ENCODE results near the gene PCK2. TPM values are rescaled to one million over a fixed set of nuclear protein-coding genes. Genes with fewer than 3 reads are reported as not detected.

The PCK2 gene
- polyA plus RNA-seq, 2 of the 4 experiments (the other 2 are of a cell fraction): 16.9 to 60.2 TPM

- no peak for FAIRE-seq
- CTCF ChIA-PET: interaction anchor here (0.9 to 12.6 kb wide), 5 partner anchors 10 to 145 kb away, joined by 3 to 168 read pairs (median 3); partner anchors contain the start of genes EMC9 and IRF9
- Histone ChIP-seq H3K4me1 (peaks cover 6% of the 10 kb centered on the region; the same call in 2 of the 3 replicates), H3K9me3 (no peaks in the 10 kb centered on the region), H3K4me3 (no peak overlapping the region), H3K27ac (no peak overlapping the region), H3K4me2 (no peak overlapping the region)
- POLR2A ChIA-PET: interaction anchor here (1.5 to 2.1 kb wide), 2 partner anchors 9 to 62 kb away, joined by 3 to 6 read pairs; partner anchors contain the start of genes CHMP4A and IRF9
- ATAC-seq: no peak
- TF ChIP-seq ZNF302 (CRISPR knock-in tag; IDR thresholded peaks at IDR 0.05) (no peak), EP300 (IDR thresholded peaks at IDR 0.05) (no peak), RARB (CRISPR knock-in tag; IDR thresholded peaks at IDR 0.05) (no peak), POLR2A (IDR thresholded peaks at IDR 0.05; ENCODE audit: low read length) (no peak), CEBPB (IDR thresholded peaks at IDR 0.05) (no peak), REST (IDR thresholded peaks at IDR 0.05) (no peak), JUN (IDR thresholded peaks at IDR 0.05) (no peak), ELK1 (IDR thresholded peaks at IDR 0.05; ENCODE audit: low read depth, low read length) (no peak), NFE2L2 (conservative IDR thresholded peaks at IDR 0.05; ENCODE audit: low read length) (no peak), ESRRA (IDR thresholded peaks at IDR 0.05; ENCODE audit: borderline replicate concordance, low read length) (no peak)
- 91% methylated on average over 12 of the region's 16 CpGs for WGBS (ENCODE audit: missing lambda C conversion rate)
- DNase-seq (ENCODE audit: low read depth in 1 of 2, low spot score in 1 of 2): no peak
Measured at GRCh38 chr14:24151404-24152080, 57.4 kb downstream of the PCK2 start.

Other genes with a start within 250 kb of the PCK2 start
- gene DHRS4, start 140.5 kb upstream of the PCK2 start, polyA plus RNA-seq (2011; rRNA removed): 26.5 and 28.5 TPM in 2 replicates
- 60.9 to 64.8 TPM (median 62.7 TPM) in 3 replicates for gene DHRS4, start 140.5 kb upstream of the PCK2 start, polyA plus RNA-seq (2017; fragmentation: RNase III; extraction: RNeasy Plus Mini Kit Qiagen cat#74134 plus additional on column Dnase treatment)
- 18.8 and 23.4 TPM in 2 replicates for gene DHRS4L2, start 105.4 kb upstream of the PCK2 start, polyA plus RNA-seq (2011; rRNA removed)
- gene DHRS4L2, start 105.4 kb upstream of the PCK2 start, polyA plus RNA-seq (2017; fragmentation: RNase III; extraction: RNeasy Plus Mini Kit Qiagen cat#74134 plus additional on column Dnase treatment): 25.6 to 28.1 TPM (median 27.0 TPM) in 3 replicates
- gene CARMIL3, start 42.3 kb upstream of the PCK2 start, polyA plus RNA-seq (2011; rRNA removed): 0.45 and 0.79 TPM in 2 replicates
- 0.60 to 0.98 TPM (median 0.94 TPM) in 3 replicates for gene CARMIL3, start 42.3 kb upstream of the PCK2 start, polyA plus RNA-seq (2017; fragmentation: RNase III; extraction: RNeasy Plus Mini Kit Qiagen cat#74134 plus additional on column Dnase treatment)
- not detected in 2 replicates for gene CPNE6, start 22.7 kb upstream of the PCK2 start, polyA plus RNA-seq (2011; rRNA removed)
- gene CPNE6, start 22.7 kb upstream of the PCK2 start, polyA plus RNA-seq (2017; fragmentation: RNase III; extraction: RNeasy Plus Mini Kit Qiagen cat#74134 plus additional on column Dnase treatment): not detected in 3 replicates
- gene DCAF11, start 20.5 kb downstream of the PCK2 start, polyA plus RNA-seq (2011; rRNA removed): 27.9 and 30.2 TPM in 2 replicates
- 22.2 to 31.4 TPM (median 30.7 TPM) in 3 replicates for gene DCAF11, start 20.5 kb downstream of the PCK2 start, polyA plus RNA-seq (2017; fragmentation: RNase III; extraction: RNeasy Plus Mini Kit Qiagen cat#74134 plus additional on column Dnase treatment)
- gene NRL, start 20.6 kb downstream of the PCK2 start, polyA plus RNA-seq (2011; rRNA removed): 0.86 and 0.97 TPM in 2 replicates
- 0.84 to 0.93 TPM (median 0.88 TPM) in 3 replicates for gene NRL, start 20.6 kb downstream of the PCK2 start, polyA plus RNA-seq (2017; fragmentation: RNase III; extraction: RNeasy Plus Mini Kit Qiagen cat#74134 plus additional on column Dnase treatment)
- gene FITM1, start 36.3 kb downstream of the PCK2 start, polyA plus RNA-seq (2011; rRNA removed): 0.06 TPM in 1 of 2 replicates, not detected in the other
- gene FITM1, start 36.3 kb downstream of the PCK2 start, polyA plus RNA-seq (2017; fragmentation: RNase III; extraction: RNeasy Plus Mini Kit Qiagen cat#74134 plus additional on column Dnase treatment): 0.36 TPM in 1 of 3 replicates, not detected in the others
- 77.3 and 83.6 TPM in 2 replicates for gene PSME1, start 41.9 kb downstream of the PCK2 start, polyA plus RNA-seq (2011; rRNA removed)
- gene PSME1, start 41.9 kb downstream of the PCK2 start, polyA plus RNA-seq (2017; fragmentation: RNase III; extraction: RNeasy Plus Mini Kit Qiagen cat#74134 plus additional on column Dnase treatment): 124 to 139 TPM (median 134 TPM) in 3 replicates
- 20.7 and 21.5 TPM in 2 replicates for gene EMC9, start 47.3 kb downstream of the PCK2 start, polyA plus RNA-seq (2011; rRNA removed)
- 46.5 to 51.7 TPM (median 48.5 TPM) in 3 replicates for gene EMC9, start 47.3 kb downstream of the PCK2 start, polyA plus RNA-seq (2017; fragmentation: RNase III; extraction: RNeasy Plus Mini Kit Qiagen cat#74134 plus additional on column Dnase treatment)
- gene PSME2, start 52.3 kb downstream of the PCK2 start, polyA plus RNA-seq (2011; rRNA removed): 137 and 168 TPM in 2 replicates
- gene PSME2, start 52.3 kb downstream of the PCK2 start, polyA plus RNA-seq (2017; fragmentation: RNase III; extraction: RNeasy Plus Mini Kit Qiagen cat#74134 plus additional on column Dnase treatment): 144 to 193 TPM (median 161 TPM) in 3 replicates
- 5.7 and 19.1 TPM in 2 replicates for gene RNF31, start 53.2 kb downstream of the PCK2 start, polyA plus RNA-seq (2011; rRNA removed)
- 20.2 to 25.3 TPM (median 20.8 TPM) in 3 replicates for gene RNF31, start 53.2 kb downstream of the PCK2 start, polyA plus RNA-seq (2017; fragmentation: RNase III; extraction: RNeasy Plus Mini Kit Qiagen cat#74134 plus additional on column Dnase treatment)
- 23.1 and 30.2 TPM in 2 replicates for gene IRF9, start 67.0 kb downstream of the PCK2 start, polyA plus RNA-seq (2011; rRNA removed)
- 14.4 to 24.2 TPM (median 19.0 TPM) in 3 replicates for gene IRF9, start 67.0 kb downstream of the PCK2 start, polyA plus RNA-seq (2017; fragmentation: RNase III; extraction: RNeasy Plus Mini Kit Qiagen cat#74134 plus additional on column Dnase treatment)
- 1.9 and 2.8 TPM in 2 replicates for gene REC8, start 77.8 kb downstream of the PCK2 start, polyA plus RNA-seq (2011; rRNA removed)
- 4.2 to 5.1 TPM (median 4.4 TPM) in 3 replicates for gene REC8, start 77.8 kb downstream of the PCK2 start, polyA plus RNA-seq (2017; fragmentation: RNase III; extraction: RNeasy Plus Mini Kit Qiagen cat#74134 plus additional on column Dnase treatment)
- gene IPO4, start 94.5 kb downstream of the PCK2 start, polyA plus RNA-seq (2011; rRNA removed): 37.1 and 45.3 TPM in 2 replicates
- gene IPO4, start 94.5 kb downstream of the PCK2 start, polyA plus RNA-seq (2017; fragmentation: RNase III; extraction: RNeasy Plus Mini Kit Qiagen cat#74134 plus additional on column Dnase treatment): 86.1 to 95.8 TPM (median 91.7 TPM) in 3 replicates
- gene TM9SF1, start 101.1 kb downstream of the PCK2 start, polyA plus RNA-seq (2011; rRNA removed): 48.0 and 74.9 TPM in 2 replicates
- gene TM9SF1, start 101.1 kb downstream of the PCK2 start, polyA plus RNA-seq (2017; fragmentation: RNase III; extraction: RNeasy Plus Mini Kit Qiagen cat#74134 plus additional on column Dnase treatment): 51.5 to 62.2 TPM (median 60.1 TPM) in 3 replicates
- 0.09 TPM in 1 of 2 replicates, not detected in the other for gene TSSK4, start 111.4 kb downstream of the PCK2 start, polyA plus RNA-seq (2011; rRNA removed)
- 0.13 TPM in 1 of 3 replicates, not detected in the others for gene TSSK4, start 111.4 kb downstream of the PCK2 start, polyA plus RNA-seq (2017; fragmentation: RNase III; extraction: RNeasy Plus Mini Kit Qiagen cat#74134 plus additional on column Dnase treatment)
- 74.9 and 102 TPM in 2 replicates for gene CHMP4A, start 119.2 kb downstream of the PCK2 start, polyA plus RNA-seq (2011; rRNA removed)
- gene CHMP4A, start 119.2 kb downstream of the PCK2 start, polyA plus RNA-seq (2017; fragmentation: RNase III; extraction: RNeasy Plus Mini Kit Qiagen cat#74134 plus additional on column Dnase treatment): 112 to 124 TPM (median 117 TPM) in 3 replicates
- gene MDP1, start 121.8 kb downstream of the PCK2 start, polyA plus RNA-seq (2011; rRNA removed): 31.8 and 38.6 TPM in 2 replicates
- gene MDP1, start 121.8 kb downstream of the PCK2 start, polyA plus RNA-seq (2017; fragmentation: RNase III; extraction: RNeasy Plus Mini Kit Qiagen cat#74134 plus additional on column Dnase treatment): 21.0 to 21.6 TPM (median 21.4 TPM) in 3 replicates
- gene NEDD8, start 138.1 kb downstream of the PCK2 start, polyA plus RNA-seq (2011; rRNA removed): 381 and 433 TPM in 2 replicates
- gene NEDD8, start 138.1 kb downstream of the PCK2 start, polyA plus RNA-seq (2017; fragmentation: RNase III; extraction: RNeasy Plus Mini Kit Qiagen cat#74134 plus additional on column Dnase treatment): 561 to 594 TPM (median 589 TPM) in 3 replicates
- 91.7 and 108 TPM in 2 replicates for gene GMPR2, start 138.6 kb downstream of the PCK2 start, polyA plus RNA-seq (2011; rRNA removed)
- gene GMPR2, start 138.6 kb downstream of the PCK2 start, polyA plus RNA-seq (2017; fragmentation: RNase III; extraction: RNeasy Plus Mini Kit Qiagen cat#74134 plus additional on column Dnase treatment): 64.8 to 71.2 TPM (median 70.0 TPM) in 3 replicates
- gene TINF2, start 148.3 kb downstream of the PCK2 start, polyA plus RNA-seq (2011; rRNA removed): 51.3 and 73.0 TPM in 2 replicates
- 33.1 to 44.5 TPM (median 38.5 TPM) in 3 replicates for gene TINF2, start 148.3 kb downstream of the PCK2 start, polyA plus RNA-seq (2017; fragmentation: RNase III; extraction: RNeasy Plus Mini Kit Qiagen cat#74134 plus additional on column Dnase treatment)
- 0.61 and 1.7 TPM in 2 replicates for gene TGM1, start 168.9 kb downstream of the PCK2 start, polyA plus RNA-seq (2011; rRNA removed)
- gene TGM1, start 168.9 kb downstream of the PCK2 start, polyA plus RNA-seq (2017; fragmentation: RNase III; extraction: RNeasy Plus Mini Kit Qiagen cat#74134 plus additional on column Dnase treatment): 1.3 to 1.8 TPM (median 1.4 TPM) in 3 replicates
- gene RABGGTA, start 177.3 kb downstream of the PCK2 start, polyA plus RNA-seq (2011; rRNA removed): 18.6 and 22.4 TPM in 2 replicates
- gene RABGGTA, start 177.3 kb downstream of the PCK2 start, polyA plus RNA-seq (2017; fragmentation: RNase III; extraction: RNeasy Plus Mini Kit Qiagen cat#74134 plus additional on column Dnase treatment): 17.2 to 23.1 TPM (median 21.9 TPM) in 3 replicates
- 17.4 and 17.9 TPM in 2 replicates for gene DHRS1, start 205.5 kb downstream of the PCK2 start, polyA plus RNA-seq (2011; rRNA removed)
- 13.8 to 15.2 TPM (median 15.1 TPM) in 3 replicates for gene DHRS1, start 205.5 kb downstream of the PCK2 start, polyA plus RNA-seq (2017; fragmentation: RNase III; extraction: RNeasy Plus Mini Kit Qiagen cat#74134 plus additional on column Dnase treatment)
- gene NOP9, start 205.5 kb downstream of the PCK2 start, polyA plus RNA-seq (2011; rRNA removed): 16.5 and 23.6 TPM in 2 replicates
- 23.0 to 24.5 TPM (median 24.2 TPM) in 3 replicates for gene NOP9, start 205.5 kb downstream of the PCK2 start, polyA plus RNA-seq (2017; fragmentation: RNase III; extraction: RNeasy Plus Mini Kit Qiagen cat#74134 plus additional on column Dnase treatment)
- gene CIDEB, start 213.7 kb downstream of the PCK2 start, polyA plus RNA-seq (2011; rRNA removed): 0.31 and 0.32 TPM in 2 replicates
- 0.33 to 0.99 TPM (median 0.79 TPM) in 3 replicates for gene CIDEB, start 213.7 kb downstream of the PCK2 start, polyA plus RNA-seq (2017; fragmentation: RNase III; extraction: RNeasy Plus Mini Kit Qiagen cat#74134 plus additional on column Dnase treatment)
- 5.8 and 7.6 TPM in 2 replicates for gene LTB4R2, start 215.8 kb downstream of the PCK2 start, polyA plus RNA-seq (2011; rRNA removed)
- 8.4 to 9.9 TPM (median 8.6 TPM) in 3 replicates for gene LTB4R2, start 215.8 kb downstream of the PCK2 start, polyA plus RNA-seq (2017; fragmentation: RNase III; extraction: RNeasy Plus Mini Kit Qiagen cat#74134 plus additional on column Dnase treatment)
- 10.2 and 13.2 TPM in 2 replicates for gene LTB4R, start 217.2 kb downstream of the PCK2 start, polyA plus RNA-seq (2011; rRNA removed)
- 8.3 to 9.4 TPM (median 8.3 TPM) in 3 replicates for gene LTB4R, start 217.2 kb downstream of the PCK2 start, polyA plus RNA-seq (2017; fragmentation: RNase III; extraction: RNeasy Plus Mini Kit Qiagen cat#74134 plus additional on column Dnase treatment)
- gene ADCY4, start 240.8 kb downstream of the PCK2 start, polyA plus RNA-seq (2011; rRNA removed): not detected in 2 replicates
- gene ADCY4, start 240.8 kb downstream of the PCK2 start, polyA plus RNA-seq (2017; fragmentation: RNase III; extraction: RNeasy Plus Mini Kit Qiagen cat#74134 plus additional on column Dnase treatment): not detected in 3 replicates
- not detected in 2 replicates for gene RIPK3, start 245.7 kb downstream of the PCK2 start, polyA plus RNA-seq (2011; rRNA removed)
- gene RIPK3, start 245.7 kb downstream of the PCK2 start, polyA plus RNA-seq (2017; fragmentation: RNase III; extraction: RNeasy Plus Mini Kit Qiagen cat#74134 plus additional on column Dnase treatment): not detected in 3 replicates

Measured in A549 (cell line).